Glutamatergic neuron (in vitro differentiated cells): ENCODE results near the gene EED. TPM values are rescaled to one million over a fixed set of nuclear protein-coding genes. Genes with fewer than 3 reads are reported as not detected.

Experiments
- DNase-seq: peaks from one replicate; pipeline ENCODE4 v3.0.0; 2022
- H3K27ac Mint-ChIP-seq: one replicate; pipeline ENCODE4 v1.8.0; 2020; ENCODE audit warnings: mild to moderate bottlenecking, mixed read lengths, inconsistent platforms; ENCODE audit not compliant: unreplicated experiment
- H3K27me3 Mint-ChIP-seq: one replicate; pipeline ENCODE4 v1.8.0; 2020; ENCODE audit warnings: mild to moderate bottlenecking, moderate library complexity, mixed read lengths, inconsistent platforms; ENCODE audit not compliant: unreplicated experiment
- H3K36me3 Mint-ChIP-seq: one replicate; pipeline ENCODE4 v1.8.0; 2020; ENCODE audit warnings: mild to moderate bottlenecking, mixed read lengths, inconsistent platforms; ENCODE audit not compliant: unreplicated experiment
- H3K4me1 Mint-ChIP-seq: one replicate; pipeline ENCODE4 v1.8.0; 2020; ENCODE audit warnings: mild to moderate bottlenecking, low read depth, mixed read lengths, inconsistent platforms; ENCODE audit not compliant: unreplicated experiment
- H3K4me3 Mint-ChIP-seq: one replicate; pipeline ENCODE4 v1.8.0; 2020; ENCODE audit warnings: mild to moderate bottlenecking, mixed read lengths, inconsistent platforms; ENCODE audit not compliant: unreplicated experiment
- H3K9me3 Mint-ChIP-seq: one replicate; pipeline ENCODE4 v1.8.0; 2020; ENCODE audit warnings: mild to moderate bottlenecking, moderate library complexity, mixed read lengths, inconsistent platforms; ENCODE audit not compliant: unreplicated experiment
- total RNA-seq: library from RNA; stranded (reverse); fragmentation: NEBNext Ultra II Directional; extraction: Animal tissue kit (Norgen Biotek cat#: 25700); gene quantifications from one replicate; pipeline ENCODE4 v1.2.1, GENCODE V29; 2021; ENCODE audit not compliant: unreplicated experiment
- TF ChIP-seq, protein P1 (sequence below): fragments of 200-600 bp; sonication (generic); IDR thresholded peaks from one replicate; pipeline ENCODE4 v1.5.0; 2021; ENCODE audit not compliant: partially characterized antibody, unreplicated experiment

Gene EED
- total RNA-seq, 1 donor from 2014 or later, result 17.9 TPM

- no peaks in the 10 kb centered on the region for H3K27me3 Mint-ChIP-seq
- DNase-seq, result peak; percentile 86
- no peak overlapping the region for H3K27ac Mint-ChIP-seq
- no peaks in the 10 kb centered on the region for H3K36me3 Mint-ChIP-seq
- H3K4me3 Mint-ChIP-seq, result no peak overlapping the region
- TF ChIP-seq, protein P1, sequence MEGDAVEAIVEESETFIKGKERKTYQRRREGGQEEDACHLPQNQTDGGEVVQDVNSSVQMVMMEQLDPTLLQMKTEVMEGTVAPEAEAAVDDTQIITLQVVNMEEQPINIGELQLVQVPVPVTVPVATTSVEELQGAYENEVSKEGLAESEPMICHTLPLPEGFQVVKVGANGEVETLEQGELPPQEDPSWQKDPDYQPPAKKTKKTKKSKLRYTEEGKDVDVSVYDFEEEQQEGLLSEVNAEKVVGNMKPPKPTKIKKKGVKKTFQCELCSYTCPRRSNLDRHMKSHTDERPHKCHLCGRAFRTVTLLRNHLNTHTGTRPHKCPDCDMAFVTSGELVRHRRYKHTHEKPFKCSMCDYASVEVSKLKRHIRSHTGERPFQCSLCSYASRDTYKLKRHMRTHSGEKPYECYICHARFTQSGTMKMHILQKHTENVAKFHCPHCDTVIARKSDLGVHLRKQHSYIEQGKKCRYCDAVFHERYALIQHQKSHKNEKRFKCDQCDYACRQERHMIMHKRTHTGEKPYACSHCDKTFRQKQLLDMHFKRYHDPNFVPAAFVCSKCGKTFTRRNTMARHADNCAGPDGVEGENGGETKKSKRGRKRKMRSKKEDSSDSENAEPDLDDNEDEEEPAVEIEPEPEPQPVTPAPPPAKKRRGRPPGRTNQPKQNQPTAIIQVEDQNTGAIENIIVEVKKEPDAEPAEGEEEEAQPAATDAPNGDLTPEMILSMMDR, result no peak
- H3K4me1 Mint-ChIP-seq, result no peaks in the 10 kb centered on the region
- no peaks in the 10 kb centered on the region for H3K9me3 Mint-ChIP-seq
Observed at GRCh38 chr11:86244063-86244521, 461 bp upstream of the EED start.

DNA sequence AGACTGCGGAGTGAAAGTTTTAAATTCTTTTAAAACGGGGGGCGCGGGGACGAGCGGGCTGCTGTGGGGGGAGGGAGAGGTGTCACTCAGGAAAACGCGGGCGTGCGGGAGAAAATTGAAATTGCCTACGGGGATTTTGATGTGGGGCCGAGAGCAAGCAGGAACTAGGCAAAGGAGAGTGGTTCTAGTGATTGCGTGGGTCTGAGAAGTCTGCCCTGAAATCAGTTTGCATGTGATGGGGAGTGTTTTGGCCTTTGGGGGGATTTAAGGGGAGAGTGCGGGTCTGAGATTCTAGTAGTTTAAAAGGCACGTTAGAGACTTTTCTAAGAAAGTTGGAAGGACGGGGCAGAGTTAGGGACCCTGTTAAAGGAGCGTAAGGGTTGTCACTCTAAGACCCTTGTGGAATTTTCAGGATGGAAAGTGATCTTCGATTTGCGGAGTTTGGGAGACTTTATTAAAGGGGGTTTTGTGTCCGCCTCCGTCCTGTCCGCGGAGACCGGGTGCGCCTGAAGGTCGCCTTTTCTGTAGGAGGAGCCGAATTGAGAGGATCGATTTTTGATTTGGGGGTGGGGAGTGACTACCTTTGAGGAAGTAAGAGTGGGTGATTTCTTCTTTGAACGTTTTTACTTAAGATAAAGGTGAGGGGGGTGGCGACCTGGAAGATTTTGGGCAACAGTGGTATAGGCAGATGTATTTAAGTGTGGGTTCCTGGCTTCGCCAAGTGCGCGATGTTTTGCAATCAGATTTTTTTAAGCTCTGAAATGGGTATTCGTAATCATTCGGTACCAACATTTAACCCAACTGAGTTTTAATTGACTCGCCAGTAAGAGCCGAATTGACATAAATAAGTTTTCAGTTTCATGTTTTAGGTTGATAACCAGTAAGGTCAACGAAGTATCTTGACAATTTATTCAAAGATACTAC, 1.1 kb downstream of the EED start:
- Mint-ChIP-seq H3K27ac (no peak overlapping the region), H3K4me1 (no peaks in the 10 kb centered on the region), H3K36me3 (no peaks in the 10 kb centered on the region), H3K9me3 (no peaks in the 10 kb centered on the region), H3K4me3 (no peak overlapping the region), H3K27me3 (no peaks in the 10 kb centered on the region)
- TF ChIP-seq, protein P1, result no peak
- DNase-seq, result peak; percentile 30

DNA sequence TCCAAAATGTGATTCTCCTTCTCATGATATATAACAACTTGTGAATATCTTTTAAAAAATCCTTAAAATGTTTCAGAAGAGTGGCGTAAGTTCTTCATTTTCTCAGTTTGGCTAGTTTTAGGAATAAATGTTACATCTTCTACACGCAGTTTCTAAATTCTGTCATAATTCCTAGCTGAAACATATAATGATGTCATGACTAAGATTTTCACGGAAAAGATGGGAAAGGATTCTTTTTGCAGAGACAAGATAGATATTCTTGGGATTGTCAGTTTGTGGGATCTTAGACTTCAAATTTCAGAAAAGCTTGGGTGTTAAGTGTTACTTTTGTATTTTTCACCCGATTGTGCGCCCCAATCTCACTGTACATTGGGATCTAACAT, 1.7 kb downstream of the EED start:
- TF ChIP-seq, protein P1, result no peak
- Mint-ChIP-seq H3K27me3 (no peaks in the 10 kb centered on the region), H3K9me3 (no peaks in the 10 kb centered on the region), H3K4me1 (no peaks in the 10 kb centered on the region), H3K27ac (no peak overlapping the region), H3K36me3 (no peaks in the 10 kb centered on the region), H3K4me3 (no peak overlapping the region)
- DNase-seq, result no peak

GRCh38 chr11:86247608-86248007, 3.1 kb downstream of the EED start:
- H3K27ac Mint-ChIP-seq, result no peak overlapping the region
- no peaks in the 10 kb centered on the region for H3K9me3 Mint-ChIP-seq
- H3K27me3 Mint-ChIP-seq, result no peaks in the 10 kb centered on the region
- H3K4me3 Mint-ChIP-seq, result no peak overlapping the region
- no peak for DNase-seq
- H3K4me1 Mint-ChIP-seq, result no peaks in the 10 kb centered on the region
- TF ChIP-seq, protein P1, result no peak
- no peaks in the 10 kb centered on the region for H3K36me3 Mint-ChIP-seq

DNA sequence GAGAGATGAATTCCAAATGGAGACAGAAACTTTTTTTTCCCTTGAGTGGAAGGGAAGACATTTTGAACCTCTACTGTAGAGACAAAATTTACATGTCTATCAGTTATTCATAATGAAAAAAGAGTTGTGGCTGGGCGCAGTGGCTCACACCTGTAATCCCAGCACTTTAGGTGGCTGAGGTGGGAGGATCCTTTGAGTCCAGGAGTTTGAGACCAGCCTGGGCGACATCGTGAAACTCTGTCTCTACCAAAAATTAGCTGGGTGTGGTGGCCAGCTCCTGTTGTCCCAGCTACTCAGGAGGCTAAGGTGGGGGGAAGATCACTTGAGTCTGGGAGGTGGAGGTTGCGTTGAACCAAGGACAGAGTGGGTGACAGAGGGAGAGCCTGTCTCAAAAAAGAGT, 4.1 kb downstream of the EED start:
- Mint-ChIP-seq H3K9me3 (no peaks in the 10 kb centered on the region), H3K4me1 (no peaks in the 10 kb centered on the region), H3K4me3 (no peak overlapping the region), H3K27me3 (no peaks in the 10 kb centered on the region), H3K27ac (no peak overlapping the region), H3K36me3 (no peaks in the 10 kb centered on the region)
- TF ChIP-seq, protein P1, result no peak
- no peak for DNase-seq
